ENCODE results near the gene SRRT. TPM values are rescaled to one million over a fixed set of nuclear protein-coding genes. Genes with fewer than 3 reads are reported as not detected.
A peak's percentile ranks its signal among the peaks of the same experiment; 100 is the strongest.
"Not testable (repeated sequence)": the region's sequence is repeated elsewhere in the genome, so short reads cannot be mapped to it uniquely, and the experiment has no call there.

SRRT gene
- total RNA-seq, 1 donor from 2014 or later = 53.9 TPM

DNA sequence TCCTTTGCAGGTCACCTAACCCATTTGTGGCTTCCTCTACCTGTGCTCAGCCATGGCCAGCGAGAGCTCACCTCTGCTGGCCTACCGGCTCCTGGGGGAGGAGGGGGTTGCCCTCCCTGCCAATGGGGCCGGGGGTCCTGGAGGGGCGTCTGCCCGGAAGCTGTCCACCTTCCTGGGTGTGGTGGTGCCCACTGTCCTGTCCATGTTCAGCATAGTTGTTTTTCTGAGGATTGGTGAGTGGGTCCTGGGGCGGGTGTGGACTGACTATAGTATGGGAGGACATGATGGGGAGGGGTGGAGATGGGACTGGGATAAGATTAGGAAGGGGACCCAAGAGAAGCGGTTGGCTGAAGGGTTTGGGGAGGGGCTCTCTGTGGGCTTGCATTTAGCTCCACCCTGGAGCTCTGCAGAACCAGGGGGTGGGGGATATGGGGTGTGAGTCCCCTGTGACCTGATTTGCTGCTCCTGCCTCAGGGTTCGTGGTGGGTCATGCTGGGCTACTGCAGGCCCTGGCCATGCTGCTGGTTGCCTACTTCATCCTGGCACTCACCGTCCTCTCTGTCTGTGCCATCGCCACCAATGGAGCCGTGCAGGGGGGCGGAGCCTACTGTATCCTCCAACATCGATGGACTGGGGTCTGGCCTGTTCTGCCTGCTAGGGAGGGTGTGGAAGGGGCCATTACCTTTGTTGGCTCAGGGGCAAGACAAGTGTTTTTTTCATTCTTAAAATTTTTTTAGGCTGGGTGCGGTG, 20.6 kb upstream of the SRRT start:
- DNase-seq (ENCODE audit: low spot score) (no peak), ATAC-seq (no peak)

DNA sequence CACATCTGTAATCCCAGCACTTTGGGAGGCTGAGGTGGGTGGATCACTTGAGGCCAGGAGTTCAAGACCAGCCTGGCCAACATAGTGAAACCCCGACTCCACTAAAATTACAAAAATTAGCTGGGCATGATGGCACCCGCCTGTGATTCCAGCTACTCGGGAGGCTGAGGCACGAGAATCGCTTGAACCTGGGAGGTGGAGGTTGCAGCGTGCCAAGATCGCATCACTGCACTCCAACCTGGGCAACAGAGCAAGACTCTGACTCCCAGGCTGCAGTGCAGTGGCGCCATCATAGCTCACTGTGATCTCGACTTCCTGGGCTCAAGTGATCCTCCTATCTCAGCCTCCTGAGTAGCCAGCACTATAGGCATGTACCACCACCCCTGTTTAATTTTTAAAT, 20.0 kb upstream of the SRRT start:
- DNase-seq (ENCODE audit: low spot score); ATAC-seq: not testable (repeated sequence)

DNA sequence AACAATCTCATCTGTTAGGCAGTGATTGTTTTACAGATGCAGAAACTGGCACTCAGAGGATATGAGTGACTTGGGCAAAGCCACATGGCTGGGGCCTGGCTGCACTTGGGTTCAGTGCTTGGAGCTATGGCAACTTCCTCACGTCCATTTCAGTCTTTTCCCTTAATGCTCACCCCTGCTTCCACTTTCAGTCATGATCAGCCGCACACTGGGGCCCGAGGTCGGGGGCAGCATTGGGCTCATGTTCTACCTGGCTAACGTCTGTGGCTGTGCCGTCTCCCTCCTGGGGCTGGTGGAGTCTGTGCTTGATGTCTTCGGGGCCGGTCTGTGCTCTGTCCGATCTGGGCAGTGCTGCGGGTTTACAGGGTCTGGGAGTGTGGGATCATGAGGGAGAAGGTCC, 19.4 kb upstream of the SRRT start:
- no peak for ATAC-seq
- DNase-seq (ENCODE audit: low spot score) = no peak

DNA sequence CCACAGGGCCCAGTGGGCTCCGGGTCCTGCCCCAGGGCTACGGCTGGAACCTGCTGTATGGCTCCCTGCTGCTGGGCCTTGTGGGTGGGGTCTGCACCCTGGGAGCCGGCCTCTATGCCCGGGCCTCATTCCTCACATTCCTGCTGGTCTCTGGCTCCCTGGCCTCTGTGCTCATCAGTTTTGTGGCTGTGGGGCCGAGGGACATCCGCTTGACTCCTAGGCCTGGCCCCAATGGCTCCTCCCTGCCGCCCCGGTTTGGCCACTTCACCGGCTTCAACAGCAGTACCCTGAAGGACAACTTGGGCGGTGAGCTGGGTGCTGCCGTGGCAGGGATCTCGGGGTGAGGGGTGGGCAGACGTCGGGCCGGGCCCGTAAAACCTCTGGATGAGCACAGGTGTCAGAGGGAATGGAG, 18.0 kb upstream of the SRRT start:
- no peak for ATAC-seq
- no peak for DNase-seq (ENCODE audit: low spot score)

DNA sequence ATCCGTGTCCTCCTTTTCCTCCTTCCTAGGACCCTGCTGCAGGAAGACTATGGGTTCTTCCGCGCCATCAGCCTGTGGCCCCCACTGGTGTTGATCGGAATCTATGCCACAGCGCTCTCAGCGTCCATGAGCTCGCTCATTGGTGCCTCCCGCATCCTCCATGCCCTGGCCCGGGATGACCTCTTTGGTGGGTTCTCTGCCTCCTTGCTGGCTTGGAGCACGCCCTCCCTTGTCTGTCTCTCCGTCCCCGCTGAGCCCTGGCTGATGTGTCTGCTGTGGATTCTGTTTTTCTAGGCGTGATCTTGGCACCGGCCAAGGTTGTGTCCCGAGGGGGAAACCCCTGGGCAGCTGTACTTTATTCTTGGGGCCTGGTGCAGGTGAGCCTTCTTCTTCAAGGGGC, 15.0 kb upstream of the SRRT start:
- DNase-seq (ENCODE audit: low spot score) (no peak), ATAC-seq (no peak)

DNA sequence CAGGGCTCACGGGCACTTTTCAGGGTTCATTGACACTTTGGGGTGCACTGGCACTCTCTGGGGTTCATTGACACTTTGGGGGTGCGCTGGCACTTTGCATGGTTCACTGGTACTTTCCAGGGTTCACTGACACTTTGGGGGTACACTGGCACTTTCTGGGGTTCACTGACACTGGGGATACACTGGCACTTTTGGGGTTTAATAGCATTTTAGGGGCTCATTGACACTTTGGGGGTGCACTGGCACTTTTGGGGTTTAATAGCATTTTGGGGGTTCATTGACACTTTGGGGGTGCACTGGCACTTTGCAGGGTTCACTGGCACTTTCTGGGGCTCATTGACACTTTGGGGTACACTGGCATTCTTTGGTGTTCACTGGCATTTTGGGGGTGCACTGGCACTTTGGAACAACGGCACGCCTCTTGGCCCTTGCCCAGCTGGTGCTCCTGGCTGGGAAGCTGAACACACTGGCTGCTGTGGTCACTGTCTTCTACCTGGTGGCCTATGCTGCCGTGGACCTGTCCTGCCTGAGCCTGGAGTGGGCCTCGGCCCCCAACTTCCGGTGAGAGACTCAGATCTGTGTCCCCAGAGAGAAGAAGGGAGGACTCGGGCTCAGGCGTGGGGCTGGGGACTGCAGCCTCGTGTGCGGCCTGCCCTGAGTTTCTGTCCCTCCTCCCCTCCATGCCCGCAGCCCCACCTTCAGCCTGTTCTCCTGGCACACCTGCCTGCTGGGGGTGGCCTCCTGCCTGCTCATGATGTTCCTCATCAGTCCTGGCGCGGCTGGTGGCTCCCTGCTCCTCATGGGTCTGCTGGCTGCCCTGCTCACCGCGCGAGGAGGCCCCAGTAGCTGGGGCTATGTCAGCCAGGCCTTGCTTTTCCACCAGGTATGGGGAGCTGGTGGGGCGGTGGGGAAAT, 13.9 kb upstream of the SRRT start:
- no peak for ATAC-seq
- DNase-seq (ENCODE audit: low spot score) = no peak

DNA sequence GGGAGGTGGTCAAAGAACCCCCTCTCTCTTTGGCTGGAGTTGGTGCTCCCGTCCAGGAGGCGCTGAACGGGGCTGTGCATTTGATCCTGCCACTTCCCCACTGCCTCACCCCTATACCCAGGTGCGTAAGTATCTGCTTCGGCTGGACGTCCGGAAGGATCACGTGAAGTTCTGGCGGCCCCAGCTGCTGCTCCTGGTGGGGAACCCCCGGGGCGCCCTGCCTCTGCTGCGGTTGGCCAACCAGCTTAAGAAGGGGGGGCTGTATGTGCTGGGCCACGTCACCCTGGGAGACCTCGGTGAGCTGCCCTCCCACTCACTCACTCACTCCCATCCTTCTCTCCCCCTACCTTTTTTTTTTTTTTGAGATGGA, 13.3 kb upstream of the SRRT start:
- no peak for DNase-seq (ENCODE audit: low spot score)

DNA sequence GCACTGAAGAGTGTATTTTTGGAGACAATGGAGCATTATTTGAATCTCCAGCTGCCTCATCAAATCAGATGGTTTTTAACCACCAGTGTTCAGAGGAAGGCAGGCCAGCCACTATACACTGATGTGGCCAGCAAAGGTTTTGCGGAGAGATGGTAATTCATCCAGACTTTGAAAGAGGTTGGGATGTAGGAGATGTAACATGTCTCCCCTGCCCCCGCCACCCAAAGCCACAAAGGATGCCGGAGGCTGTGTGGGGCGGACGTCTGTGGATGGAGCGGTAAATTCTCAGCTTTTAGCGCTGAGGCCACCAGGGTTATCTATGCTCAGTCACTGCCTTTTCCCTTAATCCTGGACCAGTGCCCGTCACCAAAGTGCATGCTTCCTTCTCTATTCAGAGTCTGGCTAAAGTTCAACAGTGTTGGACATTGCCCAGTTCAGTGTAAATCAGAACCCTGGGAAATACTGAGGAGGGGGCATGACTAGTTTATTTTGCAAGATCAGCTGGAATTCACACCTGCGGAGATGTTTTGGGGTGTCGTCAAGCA, 11.4 kb upstream of the SRRT start:
- ATAC-seq (peak; percentile 69), DNase-seq (ENCODE audit: low spot score) (peak; percentile 86)

More for the DNA sequence above, 13.3 kb upstream of the SRRT start:
- no peak for ATAC-seq

DNA sequence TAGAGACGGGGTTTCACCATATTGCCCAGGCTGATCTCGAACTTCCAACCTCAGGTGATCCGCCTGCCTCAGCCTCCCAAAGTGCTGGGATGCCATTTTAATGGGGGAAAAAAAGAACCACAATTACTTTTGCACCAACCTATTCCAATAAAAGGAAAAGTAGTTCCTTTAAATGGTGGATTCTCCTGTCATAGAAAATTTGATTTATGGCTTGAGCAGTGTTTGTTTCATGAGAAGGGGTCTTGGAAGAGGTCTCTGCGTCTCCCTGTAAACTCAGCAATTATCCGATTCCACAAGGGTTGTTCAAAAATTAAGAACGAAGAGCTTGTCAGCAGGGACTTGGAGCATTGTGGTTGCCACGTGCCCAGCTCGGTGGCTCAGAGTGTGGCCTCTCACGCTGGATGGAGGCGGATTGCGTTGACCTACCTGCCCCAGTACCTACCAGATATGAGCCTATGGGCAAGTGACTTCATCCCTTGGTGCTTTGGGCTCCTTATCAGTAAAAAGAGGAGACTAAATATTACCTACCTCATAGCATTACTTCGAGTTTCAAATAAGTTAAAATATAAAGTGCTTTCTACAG, 10.5 kb upstream of the SRRT start:
- ATAC-seq (no peak), DNase-seq (ENCODE audit: low spot score) (no peak)

DNA sequence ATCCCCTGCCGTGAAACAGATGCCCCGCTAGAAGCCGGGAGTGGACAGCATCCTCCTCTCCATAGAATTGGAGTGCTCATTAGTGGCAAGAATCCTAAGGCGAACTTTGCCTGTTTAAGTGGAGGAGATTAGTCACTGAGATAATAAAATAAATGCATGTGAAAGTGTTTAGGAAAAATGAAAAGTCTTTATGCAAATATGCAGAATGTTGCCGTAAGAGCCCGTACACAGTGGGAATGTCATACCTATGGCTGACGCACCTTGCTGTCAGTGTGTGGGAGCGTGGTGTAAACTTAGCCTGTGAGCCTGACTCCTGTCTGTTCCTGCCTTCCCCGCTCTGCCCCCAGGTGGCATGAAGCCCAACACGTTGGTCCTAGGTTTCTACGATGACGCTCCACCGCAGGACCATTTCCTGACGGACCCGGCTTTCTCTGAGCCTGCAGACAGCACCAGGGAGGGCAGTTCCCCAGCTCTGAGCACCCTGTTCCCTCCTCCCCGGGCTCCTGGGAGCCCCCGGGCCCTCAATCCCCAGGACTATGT, 9.5 kb upstream of the SRRT start:
- DNase-seq (ENCODE audit: low spot score) = no peak

DNA sequence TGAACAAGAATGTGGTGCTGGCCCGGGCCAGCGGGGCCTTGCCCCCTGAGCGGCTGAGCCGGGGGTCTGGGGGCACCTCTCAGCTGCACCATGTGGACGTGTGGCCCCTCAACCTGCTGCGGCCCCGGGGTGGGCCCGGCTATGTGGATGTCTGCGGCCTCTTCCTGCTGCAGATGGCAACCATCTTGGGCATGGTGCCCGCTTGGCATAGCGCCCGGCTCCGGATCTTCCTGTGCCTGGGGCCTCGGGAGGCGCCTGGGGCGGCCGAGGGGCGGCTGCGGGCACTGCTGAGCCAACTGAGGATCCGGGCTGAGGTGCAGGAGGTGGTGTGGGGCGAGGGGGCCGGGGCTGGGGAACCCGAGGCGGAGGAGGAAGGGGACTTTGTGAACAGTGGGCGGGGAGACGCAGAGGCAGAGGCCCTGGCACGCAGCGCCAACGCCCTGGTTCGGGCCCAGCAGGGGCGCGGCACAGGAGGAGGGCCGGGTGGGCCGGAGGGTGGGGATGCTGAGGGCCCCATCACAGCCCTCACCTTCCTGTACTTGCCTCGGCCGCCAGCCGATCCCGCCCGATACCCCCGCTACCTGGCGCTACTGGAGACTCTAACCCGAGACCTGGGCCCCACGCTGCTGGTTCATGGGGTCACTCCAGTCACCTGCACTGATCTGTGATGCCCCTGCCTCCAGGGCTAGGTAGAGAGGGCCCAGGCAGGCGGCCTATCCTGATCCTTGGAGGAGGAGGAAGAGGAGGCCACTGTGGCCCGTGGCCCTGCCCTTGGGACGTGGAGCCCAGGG, 8.8 kb upstream of the SRRT start:
- DNase-seq (ENCODE audit: low spot score) (peak; percentile 78), ATAC-seq (no peak)

More for the DNA sequence above, 9.5 kb upstream of the SRRT start:
- ATAC-seq = no peak

DNA sequence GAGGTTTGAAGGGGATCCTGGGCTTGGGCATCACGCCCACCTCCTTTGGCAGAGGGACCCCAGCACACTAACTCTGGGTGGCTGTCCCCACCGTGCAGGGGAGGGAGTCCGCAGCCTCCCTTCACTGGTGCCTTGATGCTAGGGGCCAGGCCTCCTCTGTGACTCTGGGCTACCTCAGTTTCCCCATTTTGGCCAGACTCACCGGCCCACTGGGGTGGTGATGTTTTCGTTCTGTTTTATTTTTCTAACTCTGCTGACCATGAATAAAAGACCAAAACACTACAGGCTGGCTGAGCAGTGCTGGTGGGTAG, 8.2 kb upstream of the SRRT start:
- DNase-seq (ENCODE audit: low spot score) (no peak), ATAC-seq (no peak)

DNA sequence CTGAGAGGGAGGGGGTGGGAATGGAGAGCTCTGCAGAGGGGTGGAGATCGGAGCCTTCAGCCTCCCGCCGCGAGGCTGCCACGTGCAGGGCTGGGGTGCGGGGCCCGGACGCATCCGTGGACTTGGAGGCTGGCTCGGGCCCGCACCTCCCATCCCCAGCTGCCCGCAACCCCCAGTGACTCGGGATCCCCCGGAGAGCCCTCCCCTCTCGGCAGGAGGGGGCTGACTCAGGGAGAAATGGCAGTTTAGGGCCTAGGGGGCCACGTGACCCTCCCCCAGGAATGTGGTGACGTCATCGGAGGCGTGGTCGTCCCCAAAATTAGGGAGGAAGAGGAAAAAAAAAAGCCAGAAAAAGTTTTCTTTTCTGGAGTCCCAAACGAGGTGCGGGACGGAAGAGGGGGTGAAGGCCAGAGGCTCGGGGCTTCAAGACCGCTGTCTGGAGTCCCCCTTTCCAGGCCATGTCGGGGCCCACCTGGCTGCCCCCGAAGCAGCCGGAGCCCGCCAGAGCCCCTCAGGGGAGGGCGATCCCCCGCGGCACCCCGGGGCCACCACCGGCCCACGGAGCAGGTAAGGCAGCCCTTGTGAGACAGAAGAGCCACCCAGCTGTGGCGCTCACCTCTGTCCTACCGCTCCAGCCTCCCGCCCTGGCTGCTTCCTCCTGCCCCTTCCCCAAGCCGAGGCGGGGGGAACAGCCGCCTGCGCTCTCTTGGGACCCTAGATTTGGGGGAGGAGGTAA, 7.7 kb upstream of the SRRT start, which contains the start of gene TRIP6:
TSS of gene TRIP6 (plus strand) at position 348 of the 736 bp plus-strand sequence. CDS start at position 459, 111 bp downstream.
- peak; percentile 51 for ATAC-seq

DNA sequence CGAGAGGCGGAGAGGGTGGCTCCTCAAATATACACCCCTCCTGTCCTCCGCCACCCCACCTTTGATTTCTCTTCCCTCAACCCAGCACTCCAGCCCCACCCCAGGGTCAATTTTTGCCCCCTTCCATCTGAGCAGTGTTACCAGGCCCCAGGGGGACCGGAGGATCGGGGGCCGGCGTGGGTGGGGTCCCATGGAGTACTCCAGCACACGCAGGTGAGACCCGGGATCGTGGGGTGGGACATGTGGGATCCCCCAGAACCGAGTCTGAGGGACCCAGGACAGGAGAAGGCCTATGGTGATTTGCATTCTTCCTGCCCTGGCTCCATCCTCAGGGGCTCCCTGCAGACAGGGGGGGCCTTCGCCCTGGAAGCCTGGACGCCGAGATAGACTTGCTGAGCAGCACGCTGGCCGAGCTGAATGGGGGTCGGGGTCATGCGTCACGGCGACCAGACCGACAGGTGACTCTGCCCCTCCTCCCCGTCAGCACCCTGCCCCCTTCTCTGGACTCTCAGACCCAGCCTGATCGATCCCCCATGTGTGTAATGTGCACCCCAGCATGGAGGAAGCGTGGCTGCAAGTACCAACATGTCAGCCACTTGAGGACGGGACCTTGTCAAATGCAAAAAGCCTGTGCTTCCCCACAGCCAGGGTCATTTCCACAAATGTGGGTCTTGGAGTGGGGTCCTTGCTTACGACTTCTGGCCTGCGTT, 7.0 kb upstream of the SRRT start:
- ATAC-seq = peak; percentile 62
- DNase-seq (ENCODE audit: low spot score) = peak; percentile 72

More for the DNA sequence above, 7.7 kb upstream of the SRRT start, which contains the start of gene TRIP6:
- peak; percentile 82 for DNase-seq (ENCODE audit: low spot score)

DNA sequence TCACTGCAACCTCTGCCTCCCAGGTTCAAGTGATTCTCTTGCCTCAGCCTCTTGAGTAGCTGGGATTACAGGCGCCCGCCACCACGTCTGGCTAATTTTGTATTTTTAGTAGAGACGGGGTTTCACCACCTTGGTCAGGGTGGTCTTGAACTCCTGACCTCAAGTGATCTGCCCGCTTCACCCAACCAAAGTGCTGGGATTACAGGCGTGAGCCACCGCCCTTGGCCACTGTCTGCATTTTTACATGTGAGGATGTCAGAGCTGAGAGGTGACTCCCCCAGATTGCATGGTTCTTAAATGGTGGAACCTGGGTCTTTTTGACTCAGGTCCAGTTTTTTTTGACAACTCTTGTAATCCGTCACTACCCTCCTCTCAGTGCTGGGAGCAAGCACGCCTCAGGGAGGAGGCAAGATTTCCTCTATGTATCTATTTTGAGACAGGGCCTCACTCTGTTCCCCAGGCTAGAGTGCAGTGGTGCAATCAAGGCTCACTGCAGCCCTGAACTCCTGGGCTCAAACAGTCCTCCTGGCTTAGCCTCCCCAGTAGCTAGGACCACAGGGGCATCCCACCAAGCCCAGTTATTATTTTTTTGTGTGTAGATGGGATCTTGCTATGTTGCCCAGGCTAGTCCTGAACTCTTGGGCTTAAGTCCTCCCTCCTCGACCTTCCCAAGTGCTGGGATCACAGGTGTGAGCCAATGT, 1.2 kb upstream of the SRRT start:
- ATAC-seq = no peak
- no peak for DNase-seq (ENCODE audit: low spot score)

DNA sequence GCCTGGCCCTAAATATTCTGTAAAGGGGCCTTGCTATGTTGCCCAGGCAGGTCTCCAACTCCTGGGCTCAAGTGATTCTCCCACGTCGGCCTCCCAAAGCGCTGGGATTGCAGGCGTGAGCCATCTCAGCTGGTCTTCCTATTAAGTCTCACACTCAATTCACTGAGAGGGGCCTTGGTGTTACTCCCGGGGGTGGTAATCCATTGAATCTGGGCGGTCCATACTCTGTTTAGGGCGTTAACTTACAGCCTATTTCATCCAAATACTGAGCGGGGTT, 665 bp upstream of the SRRT start:
- ATAC-seq (no peak), DNase-seq (ENCODE audit: low spot score) (no peak)

DNA sequence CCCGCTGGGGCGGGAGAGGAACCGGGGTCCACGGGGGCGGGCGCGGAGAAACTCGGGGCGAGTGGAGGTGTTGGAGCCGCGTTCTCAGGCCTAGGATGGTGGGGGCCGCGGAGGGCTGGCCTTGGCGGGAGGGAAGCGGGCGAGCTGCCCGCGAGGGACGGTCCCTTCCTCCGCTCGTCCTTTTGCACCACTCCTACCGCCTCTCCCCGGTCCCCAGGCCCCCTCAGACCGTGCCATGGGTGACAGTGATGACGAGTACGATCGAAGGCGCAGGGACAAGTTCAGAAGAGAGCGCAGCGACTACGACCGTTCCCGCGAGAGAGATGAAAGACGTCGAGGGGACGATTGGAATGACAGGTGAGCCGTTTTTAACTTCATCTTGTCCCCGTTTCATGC, 451 bp downstream of the SRRT start:
- DNase-seq (ENCODE audit: low spot score) = no peak
- peak; percentile 52 for ATAC-seq

DNA sequence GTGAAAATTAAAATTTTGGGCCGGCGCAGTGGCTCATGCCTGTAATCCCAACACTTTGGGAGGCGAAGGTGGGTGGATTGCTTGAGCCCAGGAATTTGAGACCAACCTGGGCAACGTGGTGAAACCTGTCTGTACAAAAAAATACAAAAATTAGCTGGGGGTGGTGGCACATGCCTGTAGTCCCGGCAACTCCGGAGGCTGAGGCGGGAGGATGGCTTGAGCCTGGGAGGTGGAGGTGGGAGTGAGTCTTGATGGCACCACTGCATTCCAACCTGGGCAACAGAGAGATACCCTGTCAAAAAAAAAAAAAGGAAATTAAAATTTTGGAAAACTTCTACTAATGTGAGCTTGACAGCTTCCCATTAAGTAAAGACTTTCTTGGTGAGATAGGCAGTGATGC, 3.1 kb downstream of the SRRT start:
- DNase-seq (ENCODE audit: low spot score) (no peak), ATAC-seq (no peak)

DNA sequence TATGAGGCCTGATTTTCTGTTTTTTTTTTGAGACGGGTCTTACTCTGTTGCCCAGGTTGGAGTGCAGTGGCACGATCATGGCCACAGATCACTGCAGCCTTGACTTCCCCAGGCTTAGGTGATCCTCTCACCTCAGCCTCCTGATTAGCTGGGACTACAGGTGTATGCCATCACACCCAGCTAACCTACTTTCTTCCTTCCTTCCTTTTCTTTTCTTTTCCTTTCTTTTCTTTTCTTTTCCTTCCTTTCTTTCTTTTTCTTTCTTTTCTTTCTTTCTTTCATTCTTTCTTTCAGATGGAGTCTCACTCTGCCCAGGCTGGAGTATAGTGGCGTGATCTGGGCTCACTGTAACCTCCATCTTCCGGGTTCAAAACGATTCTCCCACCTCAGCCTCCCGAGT, 3.8 kb downstream of the SRRT start:
- ATAC-seq = no peak
- no peak for DNase-seq (ENCODE audit: low spot score)

All from left lobe of liver (tissue), 2 donors.